Right lobe of liver (tissue), 4 donors: ENCODE measurements around the gene UMPS.

ENCODE experiments used
- POLR2A ChIP-seq: fragments of 450-650 bp; IDR thresholded peaks from one replicate; pipeline ENCODE4 v1.6.1; 2017; ENCODE audit warnings: antibody characterized with exemption, mild to moderate bottlenecking
- TF ChIP-seq, protein P1 (sequence below), 4 donors: fragments of 200-600 bp in 3 of 4; fragments of 450-650 bp in 1 of 4; IDR thresholded peaks; one replicate each; pipeline versions ENCODE4 v1.5.1 to v1.8.0; 2016 to 2022; ENCODE audit warnings: antibody characterized with exemption in 4 of 4, mild to moderate bottlenecking in 2 of 4
- donor health status: DM: no; HTN: no; CAD: no.
- donor health status: DM: no; HTN: no; CAD: no.
- donor health status: DM: no; HTN: yes; CAD: no.

DNA sequence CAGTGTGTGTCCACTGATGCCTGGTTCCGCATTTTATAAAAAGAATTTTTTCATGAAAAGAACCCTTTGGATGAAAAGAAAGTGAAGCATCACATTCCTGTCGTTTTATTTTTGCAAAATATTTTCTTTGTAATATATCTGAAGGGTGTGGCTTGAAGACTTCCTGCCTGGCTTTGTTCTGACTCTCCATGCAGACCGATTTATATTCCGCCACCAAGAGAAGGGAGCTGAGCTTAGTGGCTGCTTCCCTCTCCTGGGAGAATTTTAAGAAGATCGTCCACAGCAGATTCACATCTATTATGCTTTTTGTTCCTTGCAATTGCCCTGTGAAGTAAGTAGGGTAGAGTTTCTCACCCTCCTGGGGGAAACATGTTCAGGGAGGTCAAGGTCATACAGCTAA, 45.2 kb upstream of the UMPS start:
- no peak for TF ChIP-seq POLR2A
- TF ChIP-seq, protein P1, sequence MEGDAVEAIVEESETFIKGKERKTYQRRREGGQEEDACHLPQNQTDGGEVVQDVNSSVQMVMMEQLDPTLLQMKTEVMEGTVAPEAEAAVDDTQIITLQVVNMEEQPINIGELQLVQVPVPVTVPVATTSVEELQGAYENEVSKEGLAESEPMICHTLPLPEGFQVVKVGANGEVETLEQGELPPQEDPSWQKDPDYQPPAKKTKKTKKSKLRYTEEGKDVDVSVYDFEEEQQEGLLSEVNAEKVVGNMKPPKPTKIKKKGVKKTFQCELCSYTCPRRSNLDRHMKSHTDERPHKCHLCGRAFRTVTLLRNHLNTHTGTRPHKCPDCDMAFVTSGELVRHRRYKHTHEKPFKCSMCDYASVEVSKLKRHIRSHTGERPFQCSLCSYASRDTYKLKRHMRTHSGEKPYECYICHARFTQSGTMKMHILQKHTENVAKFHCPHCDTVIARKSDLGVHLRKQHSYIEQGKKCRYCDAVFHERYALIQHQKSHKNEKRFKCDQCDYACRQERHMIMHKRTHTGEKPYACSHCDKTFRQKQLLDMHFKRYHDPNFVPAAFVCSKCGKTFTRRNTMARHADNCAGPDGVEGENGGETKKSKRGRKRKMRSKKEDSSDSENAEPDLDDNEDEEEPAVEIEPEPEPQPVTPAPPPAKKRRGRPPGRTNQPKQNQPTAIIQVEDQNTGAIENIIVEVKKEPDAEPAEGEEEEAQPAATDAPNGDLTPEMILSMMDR (IDR thresholded peaks at IDR 0.05), result no peak
